Neural progenitor cell (in vitro differentiated cells): ENCODE measurements around the gene DNAJC5. TPM values are rescaled to one million over a fixed set of nuclear protein-coding genes. Genes with fewer than 3 reads are reported as not detected.

Source experiments
- DNase-seq: peaks from one replicate; pipeline ENCODE4 v3.0.0-alpha.2; 2016; ENCODE audit warnings: low spot score
- H2AFZ ChIP-seq: fragments of 200-600 bp; sonication (generic); replicated peaks from 2 replicates; pipeline ENCODE4 v1.6.1; 2016; ENCODE audit warnings: antibody characterized with exemption
- H3F3A ChIP-seq: fragments of 200-600 bp; sonication (generic); 2 replicates; pipeline ENCODE4 v1.6.1; 2016; ENCODE audit warnings: antibody characterized with exemption, low read depth
- H3K27ac ChIP-seq: fragments of 200-600 bp; sonication (generic); 2 replicates; pipeline ENCODE4 v1.5.1; 2016; ENCODE audit warnings: mild to moderate bottlenecking
- H3K27me3 ChIP-seq: fragments of 200-600 bp; sonication (generic); 2 replicates; pipeline ENCODE4 v1.6.1; 2016; ENCODE audit warnings: mild to moderate bottlenecking, moderate library complexity
- H3K36me3 ChIP-seq: fragments of 200-600 bp; sonication (generic); 2 replicates; pipeline ENCODE4 v1.5.1; 2016
- H3K4me1 ChIP-seq: fragments of 200-600 bp; sonication (generic); 2 replicates; pipeline ENCODE4 v1.6.1; 2016; ENCODE audit warnings: mixed run types
- H3K4me2 ChIP-seq: fragments of 200-600 bp; sonication (generic); 2 replicates; pipeline ENCODE4 v1.6.1; 2016
- H3K4me3 ChIP-seq: fragments of 200-600 bp; sonication (generic); 2 replicates; pipeline ENCODE4 v1.5.1; 2016
- H3K79me2 ChIP-seq: fragments of 200-600 bp; sonication (generic); 2 replicates; pipeline ENCODE4 v1.6.1; 2016; ENCODE audit warnings: low read depth
- H3K9ac ChIP-seq: fragments of 200-600 bp; sonication (generic); 2 replicates; pipeline ENCODE4 v1.6.1; 2016
- H3K9me3 ChIP-seq: fragments of 200-600 bp; sonication (generic); 2 replicates; pipeline ENCODE4 v1.5.1; 2016; ENCODE audit warnings: low read depth
- H4K20me1 ChIP-seq: fragments of 200-600 bp; sonication (generic); 2 replicates; pipeline ENCODE4 v1.6.1; 2016; ENCODE audit warnings: low read depth
- H3K27ac Mint-ChIP-seq: 3 replicates; pipeline ENCODE4 v1.8.0; 2021; ENCODE audit warnings: mixed read lengths
- H3K27me3 Mint-ChIP-seq: 2 replicates; pipeline ENCODE4 v1.8.0; 2022; ENCODE audit warnings: low read depth, mild to moderate bottlenecking, inconsistent platforms, moderate library complexity, mixed read lengths; ENCODE audit not compliant: insufficient read depth
- H3K36me3 Mint-ChIP-seq: 3 replicates; pipeline ENCODE4 v1.8.0; 2021; ENCODE audit warnings: mixed read lengths
- H3K4me1 Mint-ChIP-seq: 3 replicates; pipeline ENCODE4 v1.8.0; 2021; ENCODE audit warnings: mixed read lengths
- H3K4me3 Mint-ChIP-seq: 3 replicates; pipeline ENCODE4 v1.8.0; 2021; ENCODE audit warnings: mild to moderate bottlenecking, moderate library complexity, mixed read lengths
- H3K9me3 Mint-ChIP-seq: 3 replicates; pipeline ENCODE4 v1.8.0; 2020; ENCODE audit warnings: mixed read lengths
- EZH2 ChIP-seq: fragments of 200-600 bp; sonication (generic); IDR thresholded peaks from 2 replicates; pipeline ENCODE4 v1.6.1; 2017; ENCODE audit warnings: antibody characterized with exemption, mild to moderate bottlenecking, moderate library complexity
- EZH2phosphoT487 ChIP-seq: fragments of 200-600 bp; sonication (generic); IDR thresholded peaks from 2 replicates; pipeline ENCODE4 v1.6.1; 2017; ENCODE audit warnings: antibody characterized with exemption
- total RNA-seq: library from RNA; depleted of rRNA; stranded (reverse); fragments of >200 nt; gene quantifications from 2 replicates; pipeline ENCODE4 v1.2.3, GENCODE V29; 2015; ENCODE audit warnings: low replicate concordance
- TF ChIP-seq, protein P1 (sequence below): fragments of 200-600 bp; sonication (generic); IDR thresholded peaks from 2 replicates; pipeline ENCODE4 v1.5.1; 2017; ENCODE audit warnings: antibody characterized with exemption, mild to moderate bottlenecking

The DNAJC5 gene
- total RNA-seq, 1 donor from 2014 or later: 17.2 TPM

DNA sequence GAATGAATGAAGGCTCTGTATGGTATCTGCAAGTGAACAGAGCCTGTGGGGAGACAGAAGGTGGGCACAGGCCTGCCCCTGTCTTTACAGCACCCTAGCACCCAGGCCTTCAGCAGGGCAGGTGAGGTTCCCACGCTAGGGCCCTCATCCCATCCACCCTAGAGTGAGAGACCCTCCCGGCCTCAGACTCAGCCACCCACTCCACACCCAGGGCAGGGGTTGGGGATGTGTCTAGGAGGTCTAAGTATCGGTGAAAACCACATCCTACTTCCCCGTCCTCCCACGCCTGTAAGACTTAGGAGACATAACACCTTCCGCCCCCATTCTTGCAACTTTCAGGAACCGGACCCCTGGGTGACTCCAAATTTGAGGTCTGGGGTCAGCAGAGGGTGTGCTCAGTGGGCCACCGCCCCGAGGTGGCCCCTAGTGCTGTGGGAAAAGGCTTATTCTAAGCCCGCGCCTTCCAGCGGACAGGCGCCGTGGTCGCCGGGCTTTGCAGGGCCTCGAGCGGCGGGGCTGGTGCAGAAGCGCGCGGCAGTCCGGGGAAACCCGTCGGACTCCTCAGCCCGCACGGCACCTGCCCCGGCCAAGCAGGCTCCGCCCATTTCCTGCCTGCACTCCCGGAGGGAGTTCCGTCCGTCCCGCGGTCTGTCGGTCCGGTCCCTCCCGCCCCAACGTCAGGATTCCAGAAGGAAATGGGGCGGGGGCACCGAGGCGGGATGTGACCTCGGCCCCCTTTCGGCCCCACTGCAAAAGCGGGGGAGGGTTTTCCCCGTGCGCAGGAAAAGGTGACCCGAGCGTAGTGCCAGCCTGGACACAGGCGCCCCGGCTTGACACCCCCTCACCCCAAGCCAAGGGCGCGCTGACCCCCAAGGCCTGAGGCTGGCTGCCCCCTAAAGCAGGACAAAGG is 83.6 kb downstream of the DNAJC5 start:
- H3K27ac ChIP-seq: no peak overlapping the region
- peak overlapping the region; percentile 96 for H2AFZ ChIP-seq
- Mint-ChIP-seq H3K4me1 (peaks cover 35% of the 10 kb centered on the region), H3K27ac (peak overlapping the region; percentile 33), H3K9me3 (no peaks in the 10 kb centered on the region), H3K27me3 (peaks cover 11% of the 10 kb centered on the region), H3K36me3 (peaks cover 11% of the 10 kb centered on the region), H3K4me3 (peak overlapping the region; percentile 83)
- H3K79me2 ChIP-seq: peaks cover 21% of the 10 kb centered on the region
- H3K9ac ChIP-seq: no peak overlapping the region
- peaks cover 18% of the 10 kb centered on the region for H3K4me1 ChIP-seq
- peak overlapping the region; percentile 96 for H3K4me2 ChIP-seq
- peaks cover 9% of the 10 kb centered on the region for H3K27me3 ChIP-seq
- H4K20me1 ChIP-seq: peaks cover 13% of the 10 kb centered on the region
- peak; percentile 83 for DNase-seq
- H3F3A ChIP-seq: peaks cover 43% of the 10 kb centered on the region
- H3K4me3 ChIP-seq: peak overlapping the region; percentile 83
- TF ChIP-seq, protein P1, sequence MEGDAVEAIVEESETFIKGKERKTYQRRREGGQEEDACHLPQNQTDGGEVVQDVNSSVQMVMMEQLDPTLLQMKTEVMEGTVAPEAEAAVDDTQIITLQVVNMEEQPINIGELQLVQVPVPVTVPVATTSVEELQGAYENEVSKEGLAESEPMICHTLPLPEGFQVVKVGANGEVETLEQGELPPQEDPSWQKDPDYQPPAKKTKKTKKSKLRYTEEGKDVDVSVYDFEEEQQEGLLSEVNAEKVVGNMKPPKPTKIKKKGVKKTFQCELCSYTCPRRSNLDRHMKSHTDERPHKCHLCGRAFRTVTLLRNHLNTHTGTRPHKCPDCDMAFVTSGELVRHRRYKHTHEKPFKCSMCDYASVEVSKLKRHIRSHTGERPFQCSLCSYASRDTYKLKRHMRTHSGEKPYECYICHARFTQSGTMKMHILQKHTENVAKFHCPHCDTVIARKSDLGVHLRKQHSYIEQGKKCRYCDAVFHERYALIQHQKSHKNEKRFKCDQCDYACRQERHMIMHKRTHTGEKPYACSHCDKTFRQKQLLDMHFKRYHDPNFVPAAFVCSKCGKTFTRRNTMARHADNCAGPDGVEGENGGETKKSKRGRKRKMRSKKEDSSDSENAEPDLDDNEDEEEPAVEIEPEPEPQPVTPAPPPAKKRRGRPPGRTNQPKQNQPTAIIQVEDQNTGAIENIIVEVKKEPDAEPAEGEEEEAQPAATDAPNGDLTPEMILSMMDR: no peak
- no peak for TF ChIP-seq EZH2
- TF ChIP-seq EZH2phosphoT487: peak; percentile 31
- H3K9me3 ChIP-seq: no peaks in the 10 kb centered on the region
- no peaks in the 10 kb centered on the region for H3K36me3 ChIP-seq

DNA sequence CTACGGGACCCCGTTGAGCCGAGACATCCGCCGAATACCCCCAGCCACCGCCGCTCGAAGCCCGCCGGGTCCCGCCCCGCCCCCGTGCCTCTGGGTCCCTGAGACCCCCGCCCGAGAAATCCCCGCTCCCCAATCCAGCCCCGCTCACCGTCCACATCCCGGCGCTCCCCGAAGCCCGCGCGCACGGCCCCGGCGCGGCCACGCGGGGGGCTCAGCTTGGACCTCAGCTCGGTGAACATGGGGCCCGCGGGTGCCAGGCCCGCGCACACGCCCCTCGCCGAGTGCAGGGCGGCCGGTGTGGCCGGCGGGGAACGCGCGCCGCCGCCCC is 84.3 kb downstream of the DNAJC5 start:
- Histone ChIP-seq H3K36me3 (no peaks in the 10 kb centered on the region), H3F3A (peaks cover 44% of the 10 kb centered on the region), H3K4me2 (peak overlapping the region; percentile 96), H4K20me1 (peaks cover 19% of the 10 kb centered on the region), H3K79me2 (peaks cover 27% of the 10 kb centered on the region), H3K9ac (no peak overlapping the region), H3K4me3 (peak overlapping the region; percentile 83), H3K9me3 (no peaks in the 10 kb centered on the region), H3K4me1 (peaks cover 18% of the 10 kb centered on the region), H3K27ac (no peak overlapping the region), H2AFZ (peak overlapping the region; percentile 96), H3K27me3 (peaks cover 9% of the 10 kb centered on the region)
- H3K4me3 Mint-ChIP-seq: peak overlapping the region; percentile 79
- H3K4me1 Mint-ChIP-seq: peaks cover 32% of the 10 kb centered on the region
- peaks cover 11% of the 10 kb centered on the region for H3K27me3 Mint-ChIP-seq
- DNase-seq: peak; percentile 45
- TF ChIP-seq, protein P1: no peak
- TF ChIP-seq EZH2phosphoT487 (no peak), EZH2 (no peak)
- no peaks in the 10 kb centered on the region for H3K9me3 Mint-ChIP-seq
- no peak overlapping the region for H3K27ac Mint-ChIP-seq
- peaks cover 11% of the 10 kb centered on the region for H3K36me3 Mint-ChIP-seq

DNA sequence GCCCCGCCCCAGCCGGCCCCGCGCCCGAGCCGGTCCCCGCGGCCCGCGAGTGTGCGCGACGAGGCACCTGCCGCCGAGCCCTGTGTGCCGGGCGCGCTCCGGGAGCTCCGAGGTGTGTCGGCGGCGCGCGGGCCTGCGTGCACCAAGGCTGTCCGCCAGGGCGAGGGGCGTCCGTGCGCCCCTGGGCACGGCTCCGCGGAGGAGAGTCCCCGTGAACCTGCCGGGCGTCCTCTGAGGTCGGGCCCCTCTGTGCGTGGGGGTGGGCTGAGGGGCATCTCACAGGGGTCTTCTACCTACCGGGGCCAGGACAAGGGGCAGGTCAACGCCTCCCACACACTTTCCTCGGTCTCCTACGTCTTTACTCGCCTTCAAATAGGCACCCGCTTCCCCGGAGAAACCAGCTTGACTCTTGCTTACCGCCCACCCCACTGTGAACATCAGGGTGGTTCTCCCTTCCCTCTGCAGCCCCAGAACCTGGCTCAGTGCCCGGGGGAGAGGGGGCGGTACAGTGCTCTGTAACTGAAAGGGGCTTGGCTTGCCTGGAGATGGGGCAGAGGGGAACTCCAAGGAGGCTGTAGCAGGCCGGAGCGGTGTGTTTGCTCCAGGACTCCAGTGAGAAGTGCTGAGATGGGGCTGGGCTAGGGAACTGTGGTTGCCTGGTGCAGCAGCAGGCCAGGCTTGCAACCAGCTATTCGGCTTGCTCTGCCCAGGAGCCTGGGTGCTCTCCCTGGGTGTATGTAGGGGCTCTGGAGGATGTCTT is 84.8 kb downstream of the DNAJC5 start, which contains the start of gene SAMD10:
Gene SAMD10 (minus strand): TSS at position 86 of the 760 bp plus-strand sequence. CDS start 175 bp downstream, outside the sequence.
- H3K4me1 Mint-ChIP-seq: peaks cover 32% of the 10 kb centered on the region
- H3K9ac ChIP-seq: no peak within 1 kb of the TSS
- H3K79me2 ChIP-seq: peaks cover 33% of the 10 kb centered on the region
- peaks cover 23% of the 10 kb centered on the region for H4K20me1 ChIP-seq
- H3K4me1 ChIP-seq: peaks cover 18% of the 10 kb centered on the region
- H3K36me3 Mint-ChIP-seq: peaks cover 15% of the 10 kb centered on the region
- H3K9me3 ChIP-seq: no peaks in the 10 kb centered on the region
- H3K9me3 Mint-ChIP-seq: no peaks in the 10 kb centered on the region
- H3K4me3 Mint-ChIP-seq: peak within 1 kb of the TSS; percentile 95
- peak within 1 kb of the TSS; percentile 78 for H3K27ac Mint-ChIP-seq
- H3K4me2 ChIP-seq: peak within 1 kb of the TSS; percentile 96
- peak within 1 kb of the TSS; percentile 83 for H3K4me3 ChIP-seq
- no peak within 1 kb of the TSS for H3K27ac ChIP-seq
- H3K36me3 ChIP-seq: no peaks in the 10 kb centered on the region
- H3K27me3 Mint-ChIP-seq: peaks cover 11% of the 10 kb centered on the region
- DNase-seq: peak; percentile 84
- peak within 1 kb of the TSS; percentile 96 for H2AFZ ChIP-seq
- H3F3A ChIP-seq: peaks cover 44% of the 10 kb centered on the region
- H3K27me3 ChIP-seq: peaks cover 9% of the 10 kb centered on the region
- TF ChIP-seq EZH2: no peak
- TF ChIP-seq, protein P1: peak; percentile 20
- TF ChIP-seq EZH2phosphoT487: no peak
